Gastroesophageal sphincter (tissue), 3 donors: ENCODE data around the gene SOX13.

Experiments
- POLR2A ChIP-seq, 2 donors: fragments of 450-650 bp; IDR thresholded peaks; one replicate each; pipeline ENCODE4 v1.6.1; 2017; ENCODE audit warnings: antibody characterized with exemption in 2 of 2, mild to moderate bottlenecking in 2 of 2, moderate library complexity in 1 of 2
- POLR2AphosphoS5 ChIP-seq: sonication (generic); formaldehyde crosslinking; IDR thresholded peaks from one replicate; pipeline ENCODE4 v1.6.1; 2017; ENCODE audit warnings: antibody characterized with exemption
- TF ChIP-seq, protein P1 (sequence below), 4 experiments: fragments of 200-600 bp in 2 of 4; fragments of 450-650 bp in 2 of 4; sonication (generic) in 1 of 4; IDR thresholded peaks; one replicate each; pipeline ENCODE4 v1.5.1; 2017 to 2019; ENCODE audit warnings: antibody characterized with exemption in 4 of 4, mild to moderate bottlenecking in 2 of 4, moderate library complexity in 2 of 4

DNA sequence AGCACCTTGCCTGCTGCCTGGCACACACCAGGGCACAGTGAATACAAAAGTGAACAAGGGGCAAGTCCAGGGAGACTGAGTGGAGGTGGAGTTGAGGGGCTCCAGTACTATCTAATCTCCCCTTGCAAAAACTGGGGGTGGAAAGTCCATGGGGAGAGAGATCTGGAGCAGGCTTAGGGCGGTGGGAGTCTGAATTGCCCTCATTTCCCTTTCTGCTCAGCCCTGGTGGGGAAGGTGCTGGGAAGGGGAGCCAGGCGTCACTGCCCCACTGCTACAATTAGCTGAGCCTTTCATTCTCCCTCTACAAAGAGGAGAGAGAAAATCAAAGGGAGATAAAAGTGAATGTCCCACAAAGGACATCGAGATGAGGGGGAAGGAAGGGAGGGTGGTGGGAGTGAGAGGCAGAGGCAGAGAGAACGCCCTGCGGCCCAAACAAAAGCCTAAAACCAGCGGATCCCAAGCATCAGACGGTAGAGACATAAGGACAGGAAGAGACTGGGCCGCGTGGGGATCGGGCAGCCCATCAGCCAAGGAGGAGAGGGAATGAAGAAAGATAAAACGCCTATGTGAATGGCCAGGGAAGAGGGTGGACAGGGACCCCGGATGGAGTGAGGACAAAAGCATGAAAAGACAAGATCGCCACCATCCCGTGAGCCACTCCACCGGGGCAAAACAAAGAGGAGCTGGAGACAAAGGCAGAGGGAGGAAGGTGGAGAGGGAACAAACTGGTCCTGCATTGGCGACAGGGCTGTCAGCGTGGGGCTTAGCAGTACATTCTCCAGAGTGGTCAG lies 46.8 kb upstream of the SOX13 start:
- TF ChIP-seq, protein P1, sequence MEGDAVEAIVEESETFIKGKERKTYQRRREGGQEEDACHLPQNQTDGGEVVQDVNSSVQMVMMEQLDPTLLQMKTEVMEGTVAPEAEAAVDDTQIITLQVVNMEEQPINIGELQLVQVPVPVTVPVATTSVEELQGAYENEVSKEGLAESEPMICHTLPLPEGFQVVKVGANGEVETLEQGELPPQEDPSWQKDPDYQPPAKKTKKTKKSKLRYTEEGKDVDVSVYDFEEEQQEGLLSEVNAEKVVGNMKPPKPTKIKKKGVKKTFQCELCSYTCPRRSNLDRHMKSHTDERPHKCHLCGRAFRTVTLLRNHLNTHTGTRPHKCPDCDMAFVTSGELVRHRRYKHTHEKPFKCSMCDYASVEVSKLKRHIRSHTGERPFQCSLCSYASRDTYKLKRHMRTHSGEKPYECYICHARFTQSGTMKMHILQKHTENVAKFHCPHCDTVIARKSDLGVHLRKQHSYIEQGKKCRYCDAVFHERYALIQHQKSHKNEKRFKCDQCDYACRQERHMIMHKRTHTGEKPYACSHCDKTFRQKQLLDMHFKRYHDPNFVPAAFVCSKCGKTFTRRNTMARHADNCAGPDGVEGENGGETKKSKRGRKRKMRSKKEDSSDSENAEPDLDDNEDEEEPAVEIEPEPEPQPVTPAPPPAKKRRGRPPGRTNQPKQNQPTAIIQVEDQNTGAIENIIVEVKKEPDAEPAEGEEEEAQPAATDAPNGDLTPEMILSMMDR (IDR thresholded peaks at IDR 0.05): no peak
- no peak for TF ChIP-seq POLR2A (IDR thresholded peaks at IDR 0.05)
- TF ChIP-seq POLR2AphosphoS5: no peak
